Tibial nerve (tissue), 4 donors: Measurements from ENCODE around the gene TRPV2.

Experiments used
- CTCF ChIP-seq, 5 experiments: fragments of 200-600 bp in 3 of 5; fragments of 450-650 bp in 2 of 5; sonication (generic) in 3 of 5; IDR thresholded peaks; one replicate each; pipeline ENCODE4 v1.5.1; 2016 to 2019; ENCODE audit warnings: antibody characterized with exemption in 5 of 5, mild to moderate bottlenecking in 3 of 5, moderate library complexity in 2 of 5
- EP300 ChIP-seq, 2 donors: sonication (generic); formaldehyde crosslinking; IDR thresholded peaks; one replicate each; pipeline ENCODE4 v1.6.1; 2017; ENCODE audit warnings: antibody characterized with exemption in 2 of 2, mild to moderate bottlenecking in 1 of 2

DNA sequence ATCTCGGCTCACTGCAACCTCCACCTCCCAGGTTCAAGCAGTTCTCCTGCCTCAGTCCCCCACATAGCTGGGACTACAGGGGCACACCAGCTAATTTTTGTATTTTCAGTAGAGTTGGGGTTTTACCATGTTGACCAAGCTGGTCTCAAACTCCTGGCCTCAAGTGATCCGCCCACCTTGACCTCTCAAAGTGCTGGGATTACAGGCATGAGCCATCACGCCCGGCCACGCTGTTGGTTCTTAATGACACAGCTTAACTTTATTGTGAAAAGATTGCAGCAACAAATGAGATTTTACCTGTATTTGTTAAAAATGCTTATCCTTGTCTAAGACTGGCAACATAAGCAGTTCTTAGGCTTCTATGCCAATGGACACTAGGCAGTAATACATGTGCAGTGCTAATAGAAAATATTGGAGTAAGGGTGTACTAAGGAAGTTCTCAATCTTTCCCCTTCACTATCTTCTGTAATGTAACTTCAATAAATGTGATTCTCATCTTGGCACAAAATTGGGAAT lies 31.5 kb upstream of the TRPV2 start:
- TF ChIP-seq CTCF (IDR thresholded peaks at IDR 0.05): no peak
- TF ChIP-seq EP300 (IDR thresholded peaks at IDR 0.05): no peak
